GDM1 (cell line): ENCODE measurements around the gene RPP25.

Source experiments
- DNase-seq: peaks from one replicate; lab custom pipeline; 2025; lab: John Stamatoyannopoulos, UW

RPP25 gene

DNA sequence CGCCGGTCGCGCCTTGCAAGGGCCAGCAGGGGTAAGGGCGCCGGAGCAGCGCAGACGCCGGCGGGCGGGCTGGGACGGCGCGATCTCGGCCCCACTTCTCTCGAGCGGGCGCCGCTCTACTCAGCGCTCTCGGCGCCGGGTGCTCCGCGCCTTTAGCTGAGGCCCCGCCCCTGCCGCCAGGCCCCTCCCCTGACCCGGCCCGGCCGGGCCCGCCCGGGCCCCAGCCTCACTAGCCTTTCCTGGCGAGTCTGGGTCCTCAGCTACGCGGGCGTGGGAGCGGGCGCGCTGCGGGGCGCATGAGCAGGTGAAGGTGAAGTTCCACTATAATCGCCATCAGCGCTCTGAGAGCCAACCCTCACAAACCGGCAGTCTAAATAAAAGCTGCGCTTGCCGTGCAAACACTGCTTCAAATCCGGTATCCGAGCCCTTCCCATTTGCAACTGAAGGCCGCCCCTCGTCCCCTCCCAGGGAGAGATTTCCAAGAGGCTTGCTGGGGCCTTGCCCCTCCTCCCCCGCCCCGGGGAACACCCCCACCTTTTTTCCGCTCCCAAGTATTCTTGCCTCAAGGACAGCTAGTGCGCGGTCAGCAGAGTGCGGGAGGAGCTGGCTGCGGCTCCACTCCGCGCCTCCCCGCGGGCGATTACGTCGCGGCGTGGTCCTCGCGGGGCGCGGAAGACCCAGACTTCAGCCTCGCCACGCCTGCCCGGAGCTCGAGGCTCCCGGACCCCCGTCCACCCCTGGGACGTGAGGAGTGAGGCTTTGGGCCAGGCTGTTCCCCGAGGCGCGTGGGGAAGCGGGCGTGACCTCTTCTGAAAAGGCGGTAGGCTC is at the start of gene RPP25:
Gene RPP25 (minus strand): TSS at position 125 of the 828 bp plus-strand sequence. CDS start 189 bp downstream, outside the sequence.
- peak; percentile 52 for DNase-seq

DNA sequence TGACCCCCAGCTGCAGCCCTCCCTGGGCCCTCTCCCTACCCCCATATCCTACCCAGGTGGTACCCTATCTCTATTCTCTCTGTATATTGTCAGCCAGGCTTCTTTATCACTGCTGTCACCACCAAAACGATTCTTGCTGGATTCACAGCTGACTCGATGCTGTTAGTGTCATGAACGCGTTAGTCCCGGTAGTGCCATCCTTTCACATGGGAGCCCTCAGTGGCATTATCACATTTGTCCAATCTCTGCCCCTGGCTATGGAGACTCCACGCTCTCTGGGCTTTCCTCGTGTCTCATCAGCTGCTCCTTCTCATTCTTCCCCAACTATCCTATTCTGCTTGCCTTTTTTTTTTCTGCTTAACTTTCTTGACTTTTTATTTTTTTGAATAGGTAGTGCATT is 45.8 kb upstream of the RPP25 start:
- DNase-seq = no peak

- DNase-seq = no peak
Observed at GRCh38 chr15:75001310-75001709, 44.7 kb upstream of the RPP25 start.

DNA sequence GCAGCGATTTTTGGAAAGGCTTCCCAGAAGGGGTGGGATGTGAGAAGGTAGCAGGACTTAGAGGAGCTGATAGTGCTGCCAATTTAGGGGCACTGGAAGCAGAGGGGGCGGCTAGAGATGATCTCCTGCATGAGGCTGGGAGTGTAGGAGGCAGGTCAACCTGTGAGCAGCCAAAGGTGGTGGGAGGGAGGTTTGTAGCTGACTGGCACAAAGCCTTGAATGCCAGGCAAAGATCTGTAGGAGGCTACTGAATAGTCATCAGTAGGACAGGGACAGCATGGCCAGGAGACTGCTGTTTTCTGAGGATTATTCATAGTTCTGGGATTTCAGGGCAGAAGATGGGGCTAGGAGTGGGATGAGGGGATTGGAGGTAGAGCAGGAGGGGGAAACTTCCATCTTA is 41.0 kb upstream of the RPP25 start:
- no peak for DNase-seq

- no peak for DNase-seq
Observed at GRCh38 chr15:74997141-74997540, 40.6 kb upstream of the RPP25 start.

GRCh38 chr15:74995779-74996765 is 39.5 kb upstream of the RPP25 start:
- DNase-seq = no peak

GRCh38 chr15:74995182-74995778 is 38.7 kb upstream of the RPP25 start, which contains the start of gene SCAMP5:
TSS of gene SCAMP5 (plus strand) at chr15:74995563. CDS start at chr15:75011840, 16,277 bp downstream.
- peak; percentile 85 for DNase-seq

- DNase-seq = no peak
Observed at GRCh38 chr15:74994685-74995084, 38.1 kb upstream of the RPP25 start.

DNA sequence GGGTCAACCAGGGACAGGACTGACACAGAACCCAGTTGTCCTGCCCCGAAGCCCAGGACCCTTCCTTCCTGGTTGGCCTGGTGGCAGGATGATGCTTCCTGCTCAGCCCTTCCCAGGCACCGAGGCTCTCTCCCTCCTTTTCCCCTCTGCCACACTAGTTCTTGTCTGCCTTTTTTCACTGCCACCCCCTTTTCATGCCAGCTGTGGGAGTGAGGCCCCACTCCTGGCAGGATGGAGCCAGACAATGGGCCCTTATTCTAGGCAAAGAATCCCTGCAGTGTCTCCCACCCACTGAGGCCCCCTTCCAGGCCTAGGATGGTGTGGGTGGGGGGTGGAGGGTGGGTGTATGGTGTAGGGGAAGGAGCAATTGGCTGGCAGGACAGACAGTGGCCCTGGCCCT is 37.7 kb upstream of the RPP25 start:
- DNase-seq = no peak

GRCh38 chr15:74992619-74993018 is 36.0 kb upstream of the RPP25 start:
- no peak for DNase-seq

- no peak for DNase-seq
Observed at GRCh38 chr15:74989527-74989926, 33.0 kb upstream of the RPP25 start.

- peak; percentile 35 for DNase-seq
Observed at GRCh38 chr15:74988007-74988800, 31.6 kb upstream of the RPP25 start.

DNA sequence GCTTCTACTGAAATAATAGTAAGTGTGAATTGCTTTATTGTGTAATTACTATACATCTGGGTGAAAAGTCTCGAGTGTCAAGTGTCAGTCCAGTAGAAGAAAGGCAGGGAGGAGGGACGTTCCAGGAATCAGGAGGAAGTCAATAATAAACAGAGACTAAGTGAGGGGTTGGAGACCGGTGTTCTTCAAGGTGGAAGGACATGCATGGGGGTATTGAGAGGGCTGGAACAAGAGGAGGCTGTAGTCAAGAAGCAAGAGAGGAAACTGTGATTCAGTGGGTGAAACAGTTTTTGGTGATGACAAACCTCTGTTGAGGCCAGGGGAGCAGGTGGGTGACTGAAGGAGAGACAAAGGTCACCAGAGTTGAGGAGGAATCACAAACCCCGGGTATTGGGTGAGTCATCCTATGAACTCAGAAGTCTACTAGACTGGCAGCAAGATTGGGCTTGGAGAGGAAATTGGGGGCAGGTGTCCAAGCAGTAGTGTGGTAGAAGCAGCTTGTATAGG is 27.2 kb upstream of the RPP25 start:
- DNase-seq = no peak

DNA sequence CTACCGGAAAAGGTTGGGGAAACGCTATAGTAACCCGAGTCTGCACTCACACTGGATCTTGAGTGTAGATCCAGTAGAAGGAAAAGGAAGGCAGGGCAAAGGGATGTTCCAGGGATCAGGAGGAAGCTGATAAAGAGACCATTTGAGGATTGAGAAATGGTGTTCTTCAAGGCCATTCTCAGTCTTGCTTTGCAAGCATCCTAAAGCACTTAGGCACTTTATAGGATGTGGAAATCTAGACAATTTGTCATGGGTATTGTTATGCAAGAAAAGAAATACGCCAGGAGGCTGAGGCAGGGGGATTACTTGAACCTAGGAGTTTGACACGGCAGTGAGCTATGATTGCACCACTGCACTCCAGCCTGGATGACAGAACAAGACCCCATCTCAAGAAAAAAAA is 25.6 kb upstream of the RPP25 start:
- no peak for DNase-seq

- no peak for DNase-seq
Observed at GRCh38 chr15:74978503-74978902, 21.9 kb upstream of the RPP25 start.

DNA sequence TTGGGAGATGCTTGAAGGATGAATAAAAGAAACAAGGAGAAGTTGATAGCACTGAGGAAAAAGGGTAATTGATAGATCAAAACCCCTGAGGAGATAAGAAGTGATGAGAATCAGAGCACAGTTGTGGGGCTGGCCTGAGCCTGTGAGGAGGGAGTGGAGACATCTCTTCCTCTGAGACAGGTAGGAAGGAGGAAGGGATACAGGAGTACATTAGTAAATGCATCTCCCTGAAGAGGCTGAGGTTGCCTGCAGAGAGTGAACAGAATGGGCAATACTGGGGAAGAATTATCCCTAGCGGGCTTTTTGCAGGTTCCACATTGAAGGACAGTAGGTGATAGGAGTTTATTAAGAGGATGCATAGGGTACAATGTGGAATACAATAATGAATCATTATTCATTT is 21.5 kb upstream of the RPP25 start:
- no peak for DNase-seq

GRCh38 chr15:74977599-74977998 is 21.0 kb upstream of the RPP25 start:
- no peak for DNase-seq

DNA sequence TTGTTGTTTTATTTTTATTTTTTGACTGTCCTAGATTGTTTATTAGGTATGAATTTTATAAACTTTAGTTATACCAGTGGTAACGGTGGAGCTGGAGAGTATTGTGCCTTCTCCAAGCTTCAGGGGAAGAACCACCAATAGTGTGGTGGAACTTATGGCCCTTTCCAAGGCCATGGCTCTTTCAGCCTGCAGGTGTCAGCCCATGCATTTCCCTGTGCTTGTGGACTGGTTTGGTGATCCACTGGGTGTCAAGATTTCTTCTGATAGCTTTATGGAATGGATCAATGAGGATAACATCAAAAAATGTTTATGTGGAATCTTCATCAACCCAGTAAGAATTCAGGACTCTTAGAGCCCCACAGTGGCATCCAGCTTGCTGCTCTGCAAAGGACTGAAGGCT is 19.6 kb upstream of the RPP25 start:
- no peak for DNase-seq

GRCh38 chr15:74967670-74968069 is 11.1 kb upstream of the RPP25 start:
- DNase-seq = no peak

DNA sequence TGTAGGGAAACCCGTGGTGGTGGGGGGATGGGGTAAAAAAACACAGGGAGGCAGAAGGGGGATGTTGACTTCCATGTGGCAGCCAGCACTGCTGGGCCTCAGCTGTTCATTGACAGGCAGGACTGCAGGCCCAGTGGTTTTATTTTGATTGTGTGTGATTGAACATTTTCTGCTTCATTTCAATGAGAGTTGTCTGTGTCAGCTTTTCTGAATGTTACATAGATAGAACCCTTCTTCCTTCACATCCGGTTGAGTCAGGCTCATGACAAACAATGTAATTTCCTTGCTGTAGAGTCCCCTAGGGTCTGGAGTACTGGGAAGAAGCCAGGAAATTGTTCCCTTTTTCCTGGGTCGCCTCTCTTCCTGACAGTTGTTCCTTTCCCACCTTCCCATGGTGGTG is 8.2 kb upstream of the RPP25 start:
- no peak for DNase-seq

GRCh38 chr15:74963213-74963612 is 6.6 kb upstream of the RPP25 start:
- no peak for DNase-seq
